HG03039 (cell line): ENCODE data around the gene MDFIC.
A peak's percentile ranks its signal among the peaks of the same experiment; 100 is the strongest.

Source experiments
- ATAC-seq: cut with Tn5 transposase; IDR thresholded peaks from one replicate; pipeline ENCODE4 v1.9.1; 2021; ENCODE audit warnings: mild to moderate bottlenecking, moderate library complexity; ENCODE audit not compliant: unreplicated experiment

Gene MDFIC

GRCh38 chr7:114924038-114924712 is 2.3 kb downstream of the MDFIC start:
- ATAC-seq: no peak

- ATAC-seq: no peak
These were observed 3.5 kb downstream of the MDFIC start for GRCh38 chr7:114925434-114925833.

- ATAC-seq: no peak
These were observed 6.2 kb downstream of the MDFIC start for GRCh38 chr7:114928060-114928459.

GRCh38 chr7:114929570-114929969 is 7.7 kb downstream of the MDFIC start:
- ATAC-seq: no peak

GRCh38 chr7:114930107-114930661 is 8.3 kb downstream of the MDFIC start:
- no peak for ATAC-seq

GRCh38 chr7:114930829-114931655 is 9.1 kb downstream of the MDFIC start:
- peak; percentile 32 for ATAC-seq

GRCh38 chr7:114931656-114932011 is 9.7 kb downstream of the MDFIC start:
- ATAC-seq: peak; percentile 68

GRCh38 chr7:114932991-114933390 is 11.1 kb downstream of the MDFIC start:
- ATAC-seq: no peak

- no peak for ATAC-seq
These were observed 11.8 kb downstream of the MDFIC start for GRCh38 chr7:114933658-114934057.

GRCh38 chr7:114934086-114934485 is 12.2 kb downstream of the MDFIC start:
- ATAC-seq: no peak

- ATAC-seq: no peak
These were observed 12.8 kb downstream of the MDFIC start for GRCh38 chr7:114934713-114935112.

- no peak for ATAC-seq
These were observed 14.6 kb downstream of the MDFIC start for GRCh38 chr7:114936471-114936870.

- ATAC-seq: no peak
These were observed 15.6 kb downstream of the MDFIC start for GRCh38 chr7:114937446-114937845.

- ATAC-seq: no peak
These were observed 16.9 kb downstream of the MDFIC start for GRCh38 chr7:114938785-114939184.

- no peak for ATAC-seq
These were observed 17.7 kb downstream of the MDFIC start for GRCh38 chr7:114939484-114940097.

GRCh38 chr7:114940220-114940619 is 18.3 kb downstream of the MDFIC start:
- no peak for ATAC-seq

- no peak for ATAC-seq
These were observed 19.8 kb downstream of the MDFIC start for GRCh38 chr7:114941692-114942091.

- peak; percentile 50 for ATAC-seq
These were observed 20.7 kb downstream of the MDFIC start for GRCh38 chr7:114942446-114943175.

- ATAC-seq: no peak
These were observed 21.6 kb downstream of the MDFIC start for GRCh38 chr7:114943530-114943929.

- ATAC-seq: no peak
These were observed 22.3 kb downstream of the MDFIC start for GRCh38 chr7:114943953-114944744.
